HCT116 (cell line): ENCODE data around the gene IFITM1.

Source experiments
- EZH2 ChIP-seq: fragments of 200-600 bp; sonication (generic); IDR thresholded peaks from 2 replicates; pipeline ENCODE4 v1.6.1; 2017; ENCODE audit warnings: antibody characterized with exemption, mixed run types
- POLR2A ChIP-seq: IDR thresholded peaks from 2 replicates; pipeline ENCODE4 v1.7.0; 2011; ENCODE audit warnings: borderline replicate concordance; ENCODE audit not compliant: insufficient read depth, insufficient read length; ENCODE audit errors: extremely low read depth
- POLR2AphosphoS5 ChIP-seq: IDR thresholded peaks from 2 replicates; pipeline ENCODE4 v1.6.1; 2011; ENCODE audit warnings: mild to moderate bottlenecking, low read depth, low read length, moderate library complexity
- RAD21 ChIP-seq: IDR thresholded peaks from 2 replicates; pipeline ENCODE4 v1.6.1; 2012; ENCODE audit warnings: low read depth, mild to moderate bottlenecking
- REST ChIP-seq: IDR thresholded peaks from 2 replicates; pipeline ENCODE4 v1.6.1; 2012; ENCODE audit warnings: low read depth
- SP1 ChIP-seq: IDR thresholded peaks from 2 replicates; pipeline ENCODE4 v1.6.1; 2012; ENCODE audit warnings: low read depth
- TCF7L2 ChIP-seq: IDR thresholded peaks from 2 replicates; pipeline ENCODE4 v1.7.0; 2011; ENCODE audit warnings: borderline replicate concordance, inconsistent platforms; ENCODE audit not compliant: insufficient read depth, insufficient read length; ENCODE audit errors: extremely low read depth
- ZFX ChIP-seq: fragments of 450-650 bp; IDR thresholded peaks from 2 replicates; pipeline ENCODE4 v1.6.1; 2017
- TF ChIP-seq, protein P1 (sequence below), 3 experiments: fragments of 200-600 bp in 1 of 3; sonication (generic) in 1 of 3; IDR thresholded peaks in 2 of 3; conservative IDR thresholded peaks in 1 of 3; 2 replicates each; pipeline ENCODE4 v1.5.1; 2012 to 2017; ENCODE audit warnings: low read depth in 2 of 3, low read length in 2 of 3, antibody characterized with exemption in 1 of 3, borderline replicate concordance in 1 of 3, control low read depth in 1 of 3, mild to moderate bottlenecking in 1 of 3, mixed read lengths in 1 of 3, mixed run types in 1 of 3, moderate library complexity in 1 of 3; ENCODE audit not compliant: insufficient read depth in 1 of 3
- TF ChIP-seq, protein P2 (sequence below): IDR thresholded peaks from 2 replicates; pipeline ENCODE4 v1.6.1; 2012
- TF ChIP-seq, protein P3 (sequence below): IDR thresholded peaks from 2 replicates; pipeline ENCODE4 v1.6.1; 2012

DNA sequence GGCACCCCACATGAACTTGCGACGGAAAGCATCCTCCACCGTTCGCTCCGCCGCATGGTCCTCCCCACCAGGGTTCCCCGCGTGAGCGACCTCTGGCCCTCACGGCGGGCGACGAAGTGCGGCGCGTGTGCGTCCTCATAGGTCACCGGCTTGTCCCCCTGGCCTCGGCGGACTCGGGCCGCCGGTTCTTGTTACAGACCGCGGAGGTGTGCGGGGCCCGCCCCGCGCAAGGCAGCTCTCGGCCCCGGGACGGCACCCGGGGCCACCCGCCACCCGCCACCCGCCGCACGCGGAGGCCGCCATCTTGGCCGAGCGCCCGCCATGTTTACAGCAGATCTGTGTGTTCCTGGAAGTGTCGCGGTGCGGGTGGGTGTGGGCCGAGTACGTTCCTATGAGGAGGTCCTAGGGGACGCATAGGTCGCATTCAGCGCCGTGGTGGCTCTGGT lies 9.8 kb upstream of the IFITM1 start:
- TF ChIP-seq, protein P1, sequence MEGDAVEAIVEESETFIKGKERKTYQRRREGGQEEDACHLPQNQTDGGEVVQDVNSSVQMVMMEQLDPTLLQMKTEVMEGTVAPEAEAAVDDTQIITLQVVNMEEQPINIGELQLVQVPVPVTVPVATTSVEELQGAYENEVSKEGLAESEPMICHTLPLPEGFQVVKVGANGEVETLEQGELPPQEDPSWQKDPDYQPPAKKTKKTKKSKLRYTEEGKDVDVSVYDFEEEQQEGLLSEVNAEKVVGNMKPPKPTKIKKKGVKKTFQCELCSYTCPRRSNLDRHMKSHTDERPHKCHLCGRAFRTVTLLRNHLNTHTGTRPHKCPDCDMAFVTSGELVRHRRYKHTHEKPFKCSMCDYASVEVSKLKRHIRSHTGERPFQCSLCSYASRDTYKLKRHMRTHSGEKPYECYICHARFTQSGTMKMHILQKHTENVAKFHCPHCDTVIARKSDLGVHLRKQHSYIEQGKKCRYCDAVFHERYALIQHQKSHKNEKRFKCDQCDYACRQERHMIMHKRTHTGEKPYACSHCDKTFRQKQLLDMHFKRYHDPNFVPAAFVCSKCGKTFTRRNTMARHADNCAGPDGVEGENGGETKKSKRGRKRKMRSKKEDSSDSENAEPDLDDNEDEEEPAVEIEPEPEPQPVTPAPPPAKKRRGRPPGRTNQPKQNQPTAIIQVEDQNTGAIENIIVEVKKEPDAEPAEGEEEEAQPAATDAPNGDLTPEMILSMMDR (IDR thresholded peaks at IDR 0.05 in 2 of 3, conservative IDR thresholded peaks at IDR 0.05 in 1 of 3; ENCODE audit: borderline replicate concordance in 1 of 3, insufficient read depth in 1 of 3, low read depth in 2 of 3, low read length in 2 of 3), result no peak
- TF ChIP-seq REST (no peak), ZFX (no peak), EZH2 (no peak), RAD21 (no peak), POLR2A (no peak), POLR2AphosphoS5 (no peak), TCF7L2 (no peak), SP1 (no peak)
- TF ChIP-seq, protein P2, sequence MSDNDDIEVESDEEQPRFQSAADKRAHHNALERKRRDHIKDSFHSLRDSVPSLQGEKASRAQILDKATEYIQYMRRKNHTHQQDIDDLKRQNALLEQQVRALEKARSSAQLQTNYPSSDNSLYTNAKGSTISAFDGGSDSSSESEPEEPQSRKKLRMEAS, result no peak
- TF ChIP-seq, protein P3, sequence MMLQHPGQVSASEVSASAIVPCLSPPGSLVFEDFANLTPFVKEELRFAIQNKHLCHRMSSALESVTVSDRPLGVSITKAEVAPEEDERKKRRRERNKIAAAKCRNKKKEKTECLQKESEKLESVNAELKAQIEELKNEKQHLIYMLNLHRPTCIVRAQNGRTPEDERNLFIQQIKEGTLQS, result no peak
